Astrocyte (in vitro differentiated cells and primary cell): ENCODE measurements around the gene SPDYE18. TPM values are rescaled to one million over a fixed set of nuclear protein-coding genes. Genes with fewer than 3 reads are reported as not detected.
"Not testable (repeated sequence)": the region's sequence is repeated elsewhere in the genome, so short reads cannot be mapped to it uniquely, and the experiment has no call there.

Experiments
- DNase-seq: peaks from one replicate; pipeline ENCODE4 v3.0.0-alpha.2; 2010; ENCODE audit warnings: low read depth
- FAIRE-seq: peaks from 2 replicates; lab custom pipeline; 2011; peaks lifted over from hg19 to GRCh38; lab: Jason Lieb, UNC
- H2AFZ ChIP-seq: 2 replicates; pipeline ENCODE4 v1.6.0; 2012; ENCODE audit warnings: low read depth, low read length, inconsistent platforms
- H3K27ac ChIP-seq: 2 replicates; pipeline ENCODE4 v1.5.1; 2011; ENCODE audit warnings: low read depth, low read length, inconsistent platforms
- H3K27me3 ChIP-seq: 2 replicates; pipeline ENCODE4 v1.6.0; 2011; ENCODE audit warnings: low read length, inconsistent platforms; ENCODE audit not compliant: insufficient read depth
- H3K36me3 ChIP-seq: 2 replicates; pipeline ENCODE4 v1.5.1; 2011; ENCODE audit warnings: low read length, inconsistent platforms; ENCODE audit not compliant: insufficient read depth
- H3K4me1 ChIP-seq: 2 replicates; pipeline ENCODE4 v1.5.1; 2011; ENCODE audit warnings: low read length, inconsistent platforms; ENCODE audit not compliant: insufficient read depth
- H3K4me2 ChIP-seq: 2 replicates; pipeline ENCODE4 v1.6.0; 2012; ENCODE audit warnings: low read length, inconsistent platforms
- H3K4me3 ChIP-seq: 2 replicates; pipeline ENCODE4 v1.5.1; 2011; ENCODE audit warnings: low read depth, mild to moderate bottlenecking, low read length, inconsistent platforms; ENCODE audit not compliant: insufficient read depth
- H3K79me2 ChIP-seq: 2 replicates; pipeline ENCODE4 v1.6.0; 2012; ENCODE audit warnings: mild to moderate bottlenecking, low read length, inconsistent platforms; ENCODE audit not compliant: insufficient read depth
- H3K9ac ChIP-seq: 2 replicates; pipeline ENCODE4 v1.6.0; 2012; ENCODE audit warnings: mild to moderate bottlenecking, low read length, inconsistent platforms
- H3K9me3 ChIP-seq: 2 replicates; pipeline ENCODE4 v1.5.1; 2012; ENCODE audit warnings: low read depth, mild to moderate bottlenecking, low read length, inconsistent platforms; ENCODE audit not compliant: insufficient read depth
- H4K20me1 ChIP-seq: 2 replicates; pipeline ENCODE4 v1.6.0; 2012; ENCODE audit warnings: low read length, inconsistent platforms; ENCODE audit not compliant: insufficient read depth
- H3K27ac Mint-ChIP-seq: one replicate; pipeline ENCODE4 v1.8.0; 2021; ENCODE audit warnings: mild to moderate bottlenecking, mixed read lengths; ENCODE audit not compliant: unreplicated experiment
- H3K27me3 Mint-ChIP-seq: one replicate; pipeline ENCODE4 v1.8.0; 2021; ENCODE audit warnings: low read depth, mixed read lengths; ENCODE audit not compliant: unreplicated experiment
- H3K36me3 Mint-ChIP-seq: one replicate; pipeline ENCODE4 v1.8.0; 2021; ENCODE audit warnings: low read depth, mixed read lengths; ENCODE audit not compliant: unreplicated experiment
- H3K4me1 Mint-ChIP-seq: one replicate; pipeline ENCODE4 v1.8.0; 2021; ENCODE audit warnings: low read depth, mixed read lengths; ENCODE audit not compliant: unreplicated experiment
- H3K4me3 Mint-ChIP-seq: one replicate; pipeline ENCODE4 v1.8.0; 2021; ENCODE audit warnings: mild to moderate bottlenecking, moderate library complexity, mixed read lengths; ENCODE audit not compliant: unreplicated experiment
- H3K9me3 Mint-ChIP-seq: one replicate; pipeline ENCODE4 v1.8.0; 2021; ENCODE audit warnings: mild to moderate bottlenecking, mixed read lengths; ENCODE audit not compliant: unreplicated experiment
- total RNA-seq: library from RNA; stranded (reverse); gene quantifications from 2 replicates; pipeline ENCODE4 v1.2.1, GENCODE V29; 2021

Gene SPDYE18
- total RNA-seq, 1 donor from 2014 or later: not detected

- H3K4me3 Mint-ChIP-seq, H3K36me3 Mint-ChIP-seq: not testable (repeated sequence)
These were observed 58.2 kb downstream of the SPDYE18 start for GRCh38 chr7:77004151-77004550.

GRCh38 chr7:77003241-77003640, 59.1 kb downstream of the SPDYE18 start:
- not testable (repeated sequence) for H3K27me3 Mint-ChIP-seq, H3K4me3 ChIP-seq

More at GRCh38 chr7:77004151-77004550, 58.2 kb downstream of the SPDYE18 start:
- H3K27me3 ChIP-seq, H4K20me1 ChIP-seq, H3K27ac Mint-ChIP-seq, H3K36me3 ChIP-seq, H3K9me3 ChIP-seq, DNase-seq, H3K4me2 ChIP-seq, FAIRE-seq, H3K27ac ChIP-seq, H3K4me1 Mint-ChIP-seq, H3K9ac ChIP-seq, H3K9me3 Mint-ChIP-seq, H3K4me3 ChIP-seq, H2AFZ ChIP-seq, H3K27me3 Mint-ChIP-seq, H3K4me1 ChIP-seq, H3K79me2 ChIP-seq: not testable (repeated sequence)

GRCh38 chr7:77002678-77003233, 59.6 kb downstream of the SPDYE18 start:
- not testable (repeated sequence) for H3K4me3 Mint-ChIP-seq, FAIRE-seq, DNase-seq

More at GRCh38 chr7:77003241-77003640, 59.1 kb downstream of the SPDYE18 start:
- not testable (repeated sequence) for H4K20me1 ChIP-seq, H3K9me3 ChIP-seq, H3K4me1 Mint-ChIP-seq, H3K36me3 Mint-ChIP-seq, H3K4me1 ChIP-seq, H3K27ac Mint-ChIP-seq, DNase-seq, H3K4me2 ChIP-seq, H3K27ac ChIP-seq, H3K9ac ChIP-seq, H3K4me3 Mint-ChIP-seq, H3K27me3 ChIP-seq, H3K36me3 ChIP-seq, H3K79me2 ChIP-seq, H2AFZ ChIP-seq, H3K9me3 Mint-ChIP-seq, FAIRE-seq

GRCh38 chr7:77002104-77002503, 60.3 kb downstream of the SPDYE18 start:
- H3K4me3 Mint-ChIP-seq, H3K36me3 Mint-ChIP-seq, H3K27me3 ChIP-seq, H3K4me3 ChIP-seq, H3K9me3 ChIP-seq, H3K27ac Mint-ChIP-seq, H3K9me3 Mint-ChIP-seq, H3K9ac ChIP-seq, H3K4me2 ChIP-seq, H3K27ac ChIP-seq, H3K27me3 Mint-ChIP-seq, H3K36me3 ChIP-seq, FAIRE-seq, DNase-seq, H2AFZ ChIP-seq, H3K79me2 ChIP-seq, H3K4me1 Mint-ChIP-seq, H3K4me1 ChIP-seq: not testable (repeated sequence)
- H4K20me1 ChIP-seq: peaks cover 11% of the 10 kb centered on the region

More at GRCh38 chr7:77002678-77003233, 59.6 kb downstream of the SPDYE18 start:
- H3K4me2 ChIP-seq, H3K36me3 Mint-ChIP-seq, H3K79me2 ChIP-seq, H3K27me3 Mint-ChIP-seq, H3K9ac ChIP-seq, H3K27me3 ChIP-seq, H3K4me1 Mint-ChIP-seq, H3K36me3 ChIP-seq, H3K9me3 Mint-ChIP-seq, H3K4me3 ChIP-seq, H4K20me1 ChIP-seq, H3K4me1 ChIP-seq, H3K27ac ChIP-seq, H2AFZ ChIP-seq, H3K9me3 ChIP-seq, H3K27ac Mint-ChIP-seq: not testable (repeated sequence)

Other genes with a start within 250 kb of the SPDYE18 start
- not detected in 2 replicates for gene SPDYE17, start 30.2 kb downstream of the SPDYE18 start, total RNA-seq
- gene CCDC146, start 60.1 kb upstream of the SPDYE18 start, total RNA-seq: 1.8 and 2.0 TPM in 2 replicates
- not detected in 2 replicates for gene FGL2, start 137.3 kb upstream of the SPDYE18 start, total RNA-seq